ENCODE measurements around the gene ZBTB48.
"Not testable (repeated sequence)": the region's sequence is repeated elsewhere in the genome, so short reads cannot be mapped to it uniquely, and the experiment has no call there.

ZBTB48 gene

DNA sequence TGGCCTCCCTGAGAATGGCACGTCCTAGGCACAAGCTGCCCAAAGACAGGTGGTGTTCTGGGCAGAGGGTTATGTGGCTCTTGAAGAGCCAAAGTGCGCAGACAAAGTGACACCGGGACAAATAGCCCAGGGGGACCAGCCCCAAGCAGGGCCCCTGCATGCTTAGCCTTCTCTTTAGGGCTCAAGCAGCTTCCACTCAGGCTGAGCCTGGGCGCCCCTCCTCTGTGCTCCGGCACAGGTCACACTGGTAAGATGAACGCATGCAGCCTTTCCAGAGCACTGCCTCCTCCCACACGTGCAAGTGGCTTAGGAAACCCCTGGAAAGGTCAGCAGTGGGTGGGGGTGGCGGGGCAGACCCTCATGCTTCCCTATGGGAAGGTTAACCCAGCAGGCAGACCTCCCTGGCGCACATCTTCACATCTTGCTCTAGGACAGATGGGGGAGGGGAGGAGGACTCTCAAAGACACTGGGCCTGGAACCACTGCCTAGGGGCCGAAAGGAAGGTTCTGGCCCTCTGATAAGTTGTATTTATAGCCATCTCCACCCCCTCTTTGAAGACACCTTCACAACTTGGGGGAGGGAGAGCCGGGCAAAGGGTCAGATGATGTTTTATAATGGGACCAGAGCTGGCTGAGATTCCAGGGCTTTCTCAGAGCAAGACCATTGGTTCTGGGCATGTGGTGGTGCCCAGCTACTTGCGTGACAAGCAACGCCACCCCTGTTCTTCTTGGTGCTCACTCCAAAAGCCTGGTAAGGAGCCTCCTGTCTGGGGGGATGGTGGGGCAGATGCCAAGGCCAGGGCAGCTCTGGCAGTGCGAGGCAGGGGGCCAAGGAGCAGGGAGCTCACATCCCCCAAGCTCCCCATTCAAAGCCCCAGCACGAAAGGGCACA is 17.3 kb downstream of the ZBTB48 start:
- Histone ChIP-seq H3K4me3 (ENCODE audit: low read length) (no peak overlapping the region), H3K27ac (ENCODE audit: low read depth, low read length) (no peak overlapping the region), H3K27me3 (ENCODE audit: control insufficient read depth, insufficient read depth, low read length) (no peaks in the 10 kb centered on the region), H3K9ac (ENCODE audit: low read length) (no peak overlapping the region), H3K4me1 (ENCODE audit: control insufficient read depth, insufficient read depth, low read length) (peaks cover 28% of the 10 kb centered on the region), H3K36me3 (ENCODE audit: control insufficient read depth, insufficient read depth, low read length) (peaks cover 48% of the 10 kb centered on the region)

DNA sequence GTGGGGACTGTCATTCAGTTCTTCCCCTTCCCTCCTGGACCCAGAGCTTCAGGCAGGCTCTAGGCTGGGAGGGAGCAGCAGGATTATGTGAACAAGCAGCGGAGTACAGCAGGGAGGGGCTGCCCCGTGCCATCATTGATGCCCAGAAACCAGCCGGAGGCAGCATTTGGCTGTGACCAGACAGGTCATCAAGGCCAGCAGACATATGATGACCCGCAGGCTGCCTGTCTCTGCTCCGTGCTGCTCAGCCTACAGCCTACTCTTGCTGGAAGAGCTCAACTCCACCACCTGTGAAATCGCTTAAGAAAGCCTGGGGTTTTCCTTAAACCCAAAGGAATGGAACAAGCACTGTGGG is 18.0 kb downstream of the ZBTB48 start:
- no peaks in the 10 kb centered on the region for H3K27me3 ChIP-seq (ENCODE audit: control insufficient read depth, insufficient read depth, low read length)
- no peak overlapping the region for H3K4me3 ChIP-seq (ENCODE audit: low read length)
- H3K36me3 ChIP-seq (ENCODE audit: control insufficient read depth, insufficient read depth, low read length): peaks cover 43% of the 10 kb centered on the region
- H3K27ac ChIP-seq (ENCODE audit: low read depth, low read length): no peak overlapping the region
- peaks cover 28% of the 10 kb centered on the region for H3K4me1 ChIP-seq (ENCODE audit: control insufficient read depth, insufficient read depth, low read length)
- no peak overlapping the region for H3K9ac ChIP-seq (ENCODE audit: low read length)

DNA sequence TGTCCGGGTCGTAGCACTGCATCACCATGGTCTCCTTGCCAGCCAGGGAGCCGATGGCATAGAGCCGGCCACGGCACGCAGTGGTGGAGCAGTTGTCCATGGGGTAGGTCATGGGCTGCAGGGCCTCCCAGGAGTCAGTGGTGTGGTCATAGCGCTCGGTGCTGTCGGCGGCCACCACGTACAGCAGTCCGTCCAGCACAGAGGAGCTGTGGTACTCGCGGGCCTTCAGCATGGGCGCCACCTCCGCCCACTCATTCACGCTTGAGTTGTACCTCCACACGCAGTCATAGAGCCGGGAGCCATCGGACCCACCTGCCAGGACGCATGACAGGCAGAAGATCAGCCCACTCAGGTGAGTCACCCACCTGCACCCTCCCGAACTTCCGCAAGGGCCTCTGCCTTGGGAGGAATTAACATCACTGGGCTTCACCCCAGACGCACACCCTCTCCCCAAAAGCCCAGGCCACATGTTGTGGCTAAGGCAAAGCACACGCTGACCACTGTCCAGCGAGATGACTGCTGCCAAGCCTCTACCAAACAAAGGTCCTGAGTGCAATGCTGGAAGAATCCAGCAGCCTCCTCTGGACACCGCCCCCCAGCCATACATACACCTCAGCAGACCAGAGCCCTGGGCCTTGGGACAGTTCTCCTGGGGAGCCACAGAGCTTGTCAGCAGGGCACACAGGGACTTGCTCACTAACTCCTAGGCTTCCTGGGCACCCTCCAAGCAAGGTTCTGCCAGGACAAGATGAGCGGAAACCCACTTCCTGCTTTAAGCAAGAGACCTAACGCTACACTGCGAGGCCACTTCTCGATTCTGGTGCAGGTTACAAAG is 19.6 kb downstream of the ZBTB48 start:
- peak overlapping the region; percentile 70 for H3K4me3 ChIP-seq (ENCODE audit: low read length)
- peaks cover 28% of the 10 kb centered on the region for H3K36me3 ChIP-seq (ENCODE audit: control insufficient read depth, insufficient read depth, low read length)
- no peaks in the 10 kb centered on the region for H3K27me3 ChIP-seq (ENCODE audit: control insufficient read depth, insufficient read depth, low read length)
- H3K27ac ChIP-seq (ENCODE audit: low read depth, low read length): no peak overlapping the region
- no peak overlapping the region for H3K9ac ChIP-seq (ENCODE audit: low read length)
- H3K4me1 ChIP-seq (ENCODE audit: control insufficient read depth, insufficient read depth, low read length): peaks cover 38% of the 10 kb centered on the region

DNA sequence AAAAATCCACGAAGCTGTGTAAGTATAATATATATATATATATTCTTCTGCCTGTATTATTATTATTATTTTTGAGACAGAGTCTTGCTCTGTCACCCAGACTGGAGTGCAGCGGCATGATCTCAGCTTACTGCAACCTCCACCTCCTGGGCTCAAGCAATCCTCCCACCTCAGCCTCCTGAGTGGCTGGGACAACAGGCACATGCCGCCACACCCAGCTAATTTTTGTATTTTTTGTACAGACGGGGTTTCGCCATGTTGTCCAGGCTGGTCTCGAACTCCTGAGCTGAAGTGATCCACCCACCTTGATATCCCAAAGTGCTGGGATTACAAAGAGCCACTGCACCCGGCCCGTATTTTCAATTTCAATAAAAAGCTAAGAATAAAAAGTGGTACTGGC is 20.2 kb downstream of the ZBTB48 start:
- H3K4me3 ChIP-seq (ENCODE audit: low read length): peak overlapping the region; percentile 88
- not testable (repeated sequence) for H3K9ac ChIP-seq (ENCODE audit: low read length); H3K27me3 ChIP-seq (ENCODE audit: control insufficient read depth, insufficient read depth, low read length)
- peak overlapping the region; percentile 100 for H3K27ac ChIP-seq (ENCODE audit: low read depth, low read length)
- peaks cover 28% of the 10 kb centered on the region for H3K36me3 ChIP-seq (ENCODE audit: control insufficient read depth, insufficient read depth, low read length)
- peaks cover 44% of the 10 kb centered on the region for H3K4me1 ChIP-seq (ENCODE audit: control insufficient read depth, insufficient read depth, low read length)

DNA sequence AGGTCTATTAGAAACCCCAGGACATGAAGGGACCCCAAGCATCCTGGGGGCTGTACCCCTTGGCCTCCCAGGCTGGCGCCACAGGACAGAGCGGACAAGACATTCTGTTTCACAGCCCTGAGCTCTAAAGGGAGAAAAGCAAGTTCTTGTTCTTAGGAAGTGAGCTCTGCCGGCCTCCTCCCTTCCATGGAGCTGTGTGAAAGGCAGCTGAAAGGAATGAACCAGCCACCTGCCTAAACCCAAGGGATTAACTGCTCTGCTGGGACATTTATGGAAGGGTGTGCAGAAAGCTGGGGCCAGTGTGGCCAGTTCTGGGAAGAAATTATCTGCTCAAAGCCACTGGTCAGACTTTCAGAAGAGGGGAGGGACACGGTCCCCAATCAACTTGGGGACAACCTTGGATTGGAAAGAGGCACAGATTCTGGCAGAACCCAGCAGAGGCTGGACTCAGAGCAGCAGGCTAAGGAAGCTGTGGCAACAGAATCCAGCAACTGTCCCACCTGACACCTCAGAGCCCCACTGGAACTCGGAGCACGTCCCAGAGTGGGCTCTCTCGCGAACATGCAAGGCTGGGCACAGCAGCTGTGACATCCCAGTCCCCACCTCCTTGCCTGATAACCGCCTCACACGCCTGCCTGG is 20.7 kb downstream of the ZBTB48 start:
- H3K36me3 ChIP-seq (ENCODE audit: control insufficient read depth, insufficient read depth, low read length): peaks cover 23% of the 10 kb centered on the region
- peaks cover 49% of the 10 kb centered on the region for H3K4me1 ChIP-seq (ENCODE audit: control insufficient read depth, insufficient read depth, low read length)
- H3K9ac ChIP-seq (ENCODE audit: low read length): peak overlapping the region; percentile 25
- peak overlapping the region; percentile 100 for H3K27ac ChIP-seq (ENCODE audit: low read depth, low read length)
- H3K27me3 ChIP-seq (ENCODE audit: control insufficient read depth, insufficient read depth, low read length): no peaks in the 10 kb centered on the region
- H3K4me3 ChIP-seq (ENCODE audit: low read length): peak overlapping the region; percentile 88

DNA sequence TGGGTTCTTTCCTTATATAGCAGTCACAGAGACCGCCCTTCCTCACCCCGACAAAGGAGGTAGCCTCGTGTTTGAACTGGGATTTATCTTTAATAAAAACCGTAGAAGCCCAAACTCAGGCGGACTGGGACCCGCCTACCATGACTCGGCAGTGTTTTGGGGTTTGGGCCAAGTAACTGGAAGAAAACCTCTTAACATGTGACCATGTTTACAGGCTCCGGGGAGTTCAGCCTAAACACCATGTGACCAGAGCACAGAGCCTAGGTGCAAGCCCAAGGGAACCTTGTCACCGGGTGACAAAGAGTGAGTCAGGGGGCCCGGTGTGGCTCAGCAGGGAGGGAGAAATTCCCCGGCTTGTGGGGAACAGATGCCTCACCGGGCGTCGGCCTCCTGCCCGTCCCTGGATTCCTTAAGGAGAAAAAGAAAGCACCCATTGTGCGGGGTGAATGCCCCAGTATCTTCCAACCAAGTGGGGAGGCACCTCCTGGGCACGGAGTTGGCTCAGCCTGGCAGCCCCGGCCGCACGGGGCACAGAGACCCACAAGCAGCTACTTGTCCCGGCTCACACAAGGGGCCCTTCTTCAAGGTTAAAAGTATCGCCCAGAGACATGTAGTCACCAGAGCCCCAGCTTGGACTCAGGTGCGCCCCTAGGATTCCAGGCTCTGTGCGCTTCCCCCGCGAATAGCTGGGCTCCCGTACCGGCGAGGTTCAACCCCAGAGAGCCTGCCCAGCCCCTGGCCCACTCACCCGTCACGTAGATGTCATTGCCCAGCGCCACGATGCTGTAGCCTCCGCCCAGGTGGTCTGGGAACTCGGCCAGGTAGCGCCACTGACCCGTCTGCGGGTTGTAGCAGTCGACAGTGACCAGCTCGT is 21.5 kb downstream of the ZBTB48 start:
- Histone ChIP-seq H3K27ac (ENCODE audit: low read depth, low read length) (peak overlapping the region; percentile 100), H3K9ac (ENCODE audit: low read length) (peak overlapping the region; percentile 86), H3K36me3 (ENCODE audit: control insufficient read depth, insufficient read depth, low read length) (peaks cover 15% of the 10 kb centered on the region), H3K4me3 (ENCODE audit: low read length) (peak overlapping the region; percentile 88), H3K4me1 (ENCODE audit: control insufficient read depth, insufficient read depth, low read length) (peaks cover 47% of the 10 kb centered on the region), H3K27me3 (ENCODE audit: control insufficient read depth, insufficient read depth, low read length) (no peaks in the 10 kb centered on the region)

DNA sequence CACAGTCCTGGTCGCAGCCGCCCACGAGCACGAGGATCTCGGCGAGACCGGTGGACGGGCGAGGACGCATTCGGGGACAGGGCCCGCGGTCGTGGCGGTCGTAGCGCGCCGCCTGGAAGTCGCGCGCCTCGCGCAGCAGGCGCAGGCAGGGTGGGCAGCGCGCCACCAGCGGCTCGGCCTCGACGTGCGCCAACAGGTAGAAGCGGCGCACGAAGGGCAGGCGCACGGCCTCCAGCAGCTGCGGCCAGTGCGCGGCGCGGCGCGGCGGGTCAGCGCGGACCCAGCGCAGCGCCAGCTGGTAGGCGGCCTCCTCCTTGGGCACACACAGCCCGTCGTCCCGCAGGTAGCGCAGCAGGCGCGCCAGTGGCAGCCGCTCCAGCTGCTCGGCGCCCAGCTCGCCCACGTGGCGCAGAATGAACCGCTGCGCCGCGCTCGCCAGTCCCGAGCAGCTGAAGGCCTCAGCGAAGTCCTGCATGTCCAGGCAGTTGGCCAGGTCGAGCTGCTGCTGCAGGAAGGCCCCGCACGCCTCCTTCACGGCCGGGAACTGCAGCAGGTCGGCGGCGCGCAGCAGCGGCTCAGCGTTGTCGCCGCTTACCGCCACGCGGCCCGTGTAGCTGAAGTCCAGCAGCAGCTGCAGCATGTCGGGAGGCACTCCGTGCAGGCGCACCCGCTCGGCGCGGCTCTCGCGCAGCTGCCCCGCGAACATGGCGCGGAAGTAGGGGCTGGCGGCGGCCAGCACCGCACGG is 22.3 kb downstream of the ZBTB48 start:
- H3K4me3 ChIP-seq (ENCODE audit: low read length): peak overlapping the region; percentile 88
- peaks cover 40% of the 10 kb centered on the region for H3K4me1 ChIP-seq (ENCODE audit: control insufficient read depth, insufficient read depth, low read length)

DNA sequence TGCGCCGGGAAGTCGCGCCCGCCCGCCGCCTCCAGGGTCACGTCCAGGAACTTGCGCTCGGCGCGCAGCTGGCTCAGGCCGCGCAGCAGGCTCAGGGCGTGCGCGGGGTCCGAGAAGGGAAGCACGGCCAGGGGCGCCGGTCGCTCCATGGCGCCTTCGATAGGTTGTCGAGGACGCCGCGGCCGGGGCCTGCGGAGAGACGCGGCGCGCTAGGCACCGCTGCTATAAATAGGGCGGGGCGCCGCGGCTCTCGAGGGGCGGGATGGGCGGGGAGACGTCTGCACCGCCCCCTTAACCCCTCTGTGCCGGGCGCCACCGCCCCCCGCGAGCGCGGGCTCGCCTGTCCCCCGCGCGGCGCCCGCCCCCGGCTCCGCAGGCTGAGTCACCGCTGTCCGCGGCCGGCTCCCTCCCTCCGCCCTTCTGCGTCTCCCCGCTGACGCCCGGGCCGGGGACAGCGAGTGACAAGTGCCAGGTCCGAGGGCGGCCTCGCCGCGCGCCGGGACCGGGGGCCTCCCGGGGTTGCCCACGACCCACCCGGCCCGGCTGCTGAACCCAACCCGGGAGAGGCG is 23.0 kb downstream of the ZBTB48 start, which contains the start of gene KLHL21:
KLHL21 (minus strand) TSS at position 201 of the 569 bp plus-strand sequence; CDS start at position 149, 52 bp downstream.
- peaks cover 12% of the 10 kb centered on the region for H3K36me3 ChIP-seq (ENCODE audit: control insufficient read depth, insufficient read depth, low read length)
- H3K27me3 ChIP-seq (ENCODE audit: control insufficient read depth, insufficient read depth, low read length): no peaks in the 10 kb centered on the region
- peaks cover 33% of the 10 kb centered on the region for H3K4me1 ChIP-seq (ENCODE audit: control insufficient read depth, insufficient read depth, low read length)
- peak within 1 kb of the TSS; percentile 86 for H3K9ac ChIP-seq (ENCODE audit: low read length)
- peak within 1 kb of the TSS; percentile 100 for H3K27ac ChIP-seq (ENCODE audit: low read depth, low read length)
- H3K4me3 ChIP-seq (ENCODE audit: low read length): peak within 1 kb of the TSS; percentile 88

More for the DNA sequence above, 22.3 kb downstream of the ZBTB48 start:
- H3K36me3 ChIP-seq (ENCODE audit: control insufficient read depth, insufficient read depth, low read length): peaks cover 15% of the 10 kb centered on the region
- H3K27me3 ChIP-seq (ENCODE audit: control insufficient read depth, insufficient read depth, low read length): no peaks in the 10 kb centered on the region
- peak overlapping the region; percentile 100 for H3K27ac ChIP-seq (ENCODE audit: low read depth, low read length)
- peak overlapping the region; percentile 86 for H3K9ac ChIP-seq (ENCODE audit: low read length)

DNA sequence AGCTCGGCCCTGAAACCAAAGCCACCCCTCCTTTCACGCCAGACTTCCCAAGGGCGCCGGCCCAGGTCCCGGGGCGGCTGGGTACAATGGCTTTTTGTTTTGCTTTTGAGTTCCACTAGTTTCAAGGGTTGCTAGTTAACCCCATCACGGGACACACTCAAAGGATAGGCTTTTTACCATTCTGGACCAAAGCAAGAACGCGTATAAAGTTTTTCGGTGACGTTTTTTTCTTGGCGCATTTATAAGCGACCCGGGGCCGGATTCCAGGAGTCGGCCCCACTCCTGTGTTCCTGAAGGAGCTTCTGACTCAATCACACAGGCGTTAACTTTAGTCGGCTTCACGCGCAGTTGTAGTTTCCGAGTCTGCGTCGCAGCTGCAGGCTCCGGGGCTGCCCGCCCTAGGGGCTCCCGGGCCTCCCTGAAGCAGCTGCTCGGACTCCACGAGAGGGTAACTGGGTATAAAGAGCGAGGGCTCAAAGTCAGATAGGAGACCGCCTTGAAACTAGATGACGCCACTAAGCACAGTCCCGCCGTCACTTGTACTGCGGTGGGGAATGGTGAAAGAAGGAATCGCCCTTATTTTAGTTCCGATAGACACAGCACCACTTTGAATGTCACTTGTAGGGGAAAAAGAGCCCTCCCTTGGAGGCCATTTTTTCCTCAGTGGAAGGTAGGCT is 23.6 kb downstream of the ZBTB48 start:
- peak overlapping the region; percentile 100 for H3K27ac ChIP-seq (ENCODE audit: low read depth, low read length)
- H3K9ac ChIP-seq (ENCODE audit: low read length): peak overlapping the region; percentile 82
- H3K4me1 ChIP-seq (ENCODE audit: control insufficient read depth, insufficient read depth, low read length): peaks cover 31% of the 10 kb centered on the region
- no peaks in the 10 kb centered on the region for H3K27me3 ChIP-seq (ENCODE audit: control insufficient read depth, insufficient read depth, low read length)
- H3K4me3 ChIP-seq (ENCODE audit: low read length): peak overlapping the region; percentile 88
- H3K36me3 ChIP-seq (ENCODE audit: control insufficient read depth, insufficient read depth, low read length): peaks cover 7% of the 10 kb centered on the region

DNA sequence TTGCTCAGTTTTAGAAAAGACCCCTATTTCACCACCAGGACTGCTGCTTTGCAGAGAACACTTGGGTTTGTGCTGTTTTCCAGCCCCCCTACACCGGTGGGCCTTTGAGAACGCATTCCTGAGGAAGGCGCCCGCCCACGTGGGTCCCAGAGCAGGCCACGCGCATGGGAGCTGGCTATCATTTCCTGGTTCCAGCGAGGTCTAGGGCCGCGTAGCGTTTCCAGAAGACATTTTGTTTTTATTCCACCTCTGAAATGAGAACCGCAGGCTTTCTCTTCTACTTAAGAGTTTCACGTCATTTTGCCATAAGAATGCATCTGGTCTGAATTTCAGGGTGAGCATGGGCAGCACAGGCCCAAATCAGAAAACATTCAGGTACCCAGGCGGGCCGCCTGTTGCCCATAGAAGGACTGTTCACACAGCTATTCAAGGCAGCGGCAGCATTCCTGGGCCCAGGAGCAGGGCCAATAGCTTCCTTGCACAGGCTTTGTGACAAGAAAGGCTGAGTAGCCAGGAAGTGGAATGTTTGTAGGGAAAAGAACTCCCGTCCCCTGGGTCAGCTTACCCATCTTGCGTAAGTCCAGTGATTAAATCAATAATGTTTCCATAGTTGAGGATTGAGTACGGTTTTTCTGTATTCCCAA is 24.2 kb downstream of the ZBTB48 start:
- H3K27ac ChIP-seq (ENCODE audit: low read depth, low read length): peak overlapping the region; percentile 100
- H3K27me3 ChIP-seq (ENCODE audit: control insufficient read depth, insufficient read depth, low read length): no peaks in the 10 kb centered on the region
- H3K36me3 ChIP-seq (ENCODE audit: control insufficient read depth, insufficient read depth, low read length): peaks cover 5% of the 10 kb centered on the region
- peaks cover 29% of the 10 kb centered on the region for H3K4me1 ChIP-seq (ENCODE audit: control insufficient read depth, insufficient read depth, low read length)
- H3K9ac ChIP-seq (ENCODE audit: low read length): peak overlapping the region; percentile 82
- H3K4me3 ChIP-seq (ENCODE audit: low read length): peak overlapping the region; percentile 88
